Right renal cortex interstitium (tissue), 3 donors: ENCODE data around the gene PPAT. TPM values are rescaled to one million over a fixed set of nuclear protein-coding genes. Genes with fewer than 3 reads are reported as not detected.
"Not testable (repeated sequence)": the region's sequence is repeated elsewhere in the genome, so short reads cannot be mapped to it uniquely, and the experiment has no call there.

Experiments
- DNase-seq, 3 donors: peaks; one replicate each; pipeline ENCODE4 v3.0.0-alpha.2; 2013; ENCODE audit warnings: low read depth in 3 of 3, low spot score in 2 of 3
- polyA plus RNA-seq, 3 donors: library from polyadenylated mRNA; unstranded; fragments of 120-200 nt; gene quantifications; one replicate each; pipeline ENCODE4 v1.2.1, GENCODE V29; 2013; ENCODE audit not compliant: insufficient read length in 3 of 3

Gene PPAT
- polyA plus RNA-seq = 10 to 100 TPM; 27.2 to 29.5 (median 28.3) TPM

- DNase-seq = peak; percentile 95 to 98 (median 95)
Observed at GRCh38 chr4:56435140-56435926, at the start of gene PPAT. Gene PPAT, minus strand, starts transcription at chr4:56435615. Its CDS starts 138 bp downstream, at chr4:56435477.

GRCh38 chr4:56480691-56481090 lies 45.3 kb upstream of the PPAT start:
- DNase-seq = no peak

GRCh38 chr4:56477192-56477702 lies 41.8 kb upstream of the PPAT start:
- no peak for DNase-seq

GRCh38 chr4:56475917-56476316 lies 40.5 kb upstream of the PPAT start:
- DNase-seq = no peak

GRCh38 chr4:56469489-56470210 lies 34.2 kb upstream of the PPAT start:
- no peak for DNase-seq

- DNase-seq = peak in 2 of 3 donors; percentile 25 to 27
Observed at GRCh38 chr4:56468097-56468422, 32.6 kb upstream of the PPAT start.

GRCh38 chr4:56467284-56468096 lies 32.1 kb upstream of the PPAT start, which contains the start of gene SRP72:
Gene SRP72, plus strand, starts transcription at chr4:56467617. Its CDS starts 19 bp downstream, at chr4:56467636.
- peak; percentile 70 to 86 (median 80) for DNase-seq

GRCh38 chr4:56466910-56467283 lies 31.5 kb upstream of the PPAT start:
- no peak for DNase-seq

- DNase-seq = not testable (repeated sequence)
Observed at GRCh38 chr4:56466296-56466761, 30.9 kb upstream of the PPAT start.

GRCh38 chr4:56465599-56466295 lies 30.3 kb upstream of the PPAT start:
- no peak for DNase-seq

GRCh38 chr4:56464581-56464980 lies 29.2 kb upstream of the PPAT start:
- DNase-seq = no peak

- no peak for DNase-seq
Observed at GRCh38 chr4:56463711-56464110, 28.3 kb upstream of the PPAT start.

GRCh38 chr4:56462157-56462556 lies 26.7 kb upstream of the PPAT start:
- no peak for DNase-seq

GRCh38 chr4:56460085-56460484 lies 24.7 kb upstream of the PPAT start:
- no peak for DNase-seq

- no peak for DNase-seq
Observed at GRCh38 chr4:56450342-56450741, 14.9 kb upstream of the PPAT start.

- not testable (repeated sequence) for DNase-seq
Observed at GRCh38 chr4:56449475-56449874, 14.1 kb upstream of the PPAT start.

- DNase-seq = no peak
Observed at GRCh38 chr4:56448301-56448700, 12.9 kb upstream of the PPAT start.

GRCh38 chr4:56445699-56446098 lies 10.3 kb upstream of the PPAT start:
- no peak for DNase-seq

GRCh38 chr4:56444719-56445118 lies 9.3 kb upstream of the PPAT start:
- DNase-seq = no peak

- no peak for DNase-seq
Observed at GRCh38 chr4:56440983-56441382, 5.6 kb upstream of the PPAT start.
